GM18498 (cell line): ENCODE results near the gene FNIP1.
A peak's percentile ranks its signal among the peaks of the same experiment; 100 is the strongest.
"Not testable (repeated sequence)": the region's sequence is repeated elsewhere in the genome, so short reads cannot be mapped to it uniquely, and the experiment has no call there.

Experiments used
- ATAC-seq: cut with Tn5 transposase; IDR thresholded peaks from one replicate; pipeline ENCODE4 v1.9.1; 2021; ENCODE audit warnings: mild to moderate bottlenecking, moderate library complexity; ENCODE audit not compliant: unreplicated experiment

FNIP1 gene

GRCh38 chr5:131610198-131611063, 186.4 kb downstream of the FNIP1 start:
- no peak for ATAC-seq

- no peak for ATAC-seq
These were observed 187.0 kb downstream of the FNIP1 start for GRCh38 chr5:131609774-131610173.

- ATAC-seq, result peak; percentile 46
These were observed 188.2 kb downstream of the FNIP1 start for GRCh38 chr5:131608597-131608996.

GRCh38 chr5:131607903-131608540, 188.8 kb downstream of the FNIP1 start:
- ATAC-seq, result no peak

- ATAC-seq, result no peak
These were observed 189.4 kb downstream of the FNIP1 start for GRCh38 chr5:131607418-131607817.

- no peak for ATAC-seq
These were observed 191.7 kb downstream of the FNIP1 start for GRCh38 chr5:131605086-131605485.

- ATAC-seq, result peak; percentile 89
These were observed 201.5 kb downstream of the FNIP1 start for GRCh38 chr5:131595088-131596033.

- no peak for ATAC-seq
These were observed 202.9 kb downstream of the FNIP1 start for GRCh38 chr5:131593921-131594320.

- not testable (repeated sequence) for ATAC-seq
These were observed 203.4 kb downstream of the FNIP1 start for GRCh38 chr5:131593436-131593835.
